ENCODE measurements around the gene COL11A1. TPM values are rescaled to one million over a fixed set of nuclear protein-coding genes. Genes with fewer than 3 reads are reported as not detected.

Gene COL11A1
- total RNA-seq, 1 donor from 2014 or later, result 0.38 TPM

GRCh38 chr1:103025858-103026409, 82.4 kb downstream of the COL11A1 start:
- Histone ChIP-seq H3K4me3 (ENCODE audit: low read depth, low read length) (no peak overlapping the region), H3K27me3 (ENCODE audit: control insufficient read depth, insufficient read depth, low read length) (no peaks in the 10 kb centered on the region), H3K36me3 (ENCODE audit: control insufficient read depth, insufficient read depth, low read length) (no peaks in the 10 kb centered on the region)
- DNase-seq (ENCODE audit: low read depth), result no peak
- no peak for TF ChIP-seq CTCF (IDR thresholded peaks at IDR 0.05; ENCODE audit: insufficient read depth, low read length, poor library complexity, severe bottlenecking)

- TF ChIP-seq CTCF (IDR thresholded peaks at IDR 0.05; ENCODE audit: insufficient read depth, low read length, poor library complexity, severe bottlenecking), result no peak
- DNase-seq (ENCODE audit: low read depth), result no peak
- Histone ChIP-seq H3K4me3 (ENCODE audit: low read depth, low read length) (no peak overlapping the region), H3K36me3 (ENCODE audit: control insufficient read depth, insufficient read depth, low read length) (no peaks in the 10 kb centered on the region), H3K27me3 (ENCODE audit: control insufficient read depth, insufficient read depth, low read length) (no peaks in the 10 kb centered on the region)
These were observed 84.3 kb downstream of the COL11A1 start for GRCh38 chr1:103024051-103024450.

GRCh38 chr1:103002005-103002404, 106.3 kb downstream of the COL11A1 start:
- TF ChIP-seq CTCF (IDR thresholded peaks at IDR 0.05; ENCODE audit: insufficient read depth, low read length, poor library complexity, severe bottlenecking), result no peak
- H3K27me3 ChIP-seq (ENCODE audit: control insufficient read depth, insufficient read depth, low read length), result no peaks in the 10 kb centered on the region
- no peak overlapping the region for H3K4me3 ChIP-seq (ENCODE audit: low read depth, low read length)
- H3K36me3 ChIP-seq (ENCODE audit: control insufficient read depth, insufficient read depth, low read length), result no peaks in the 10 kb centered on the region
- DNase-seq (ENCODE audit: low read depth), result no peak

GRCh38 chr1:102978874-102979273, 129.4 kb downstream of the COL11A1 start:
- TF ChIP-seq CTCF (IDR thresholded peaks at IDR 0.05; ENCODE audit: insufficient read depth, low read length, poor library complexity, severe bottlenecking), result no peak
- H3K4me3 ChIP-seq (ENCODE audit: low read depth, low read length), result no peak overlapping the region
- H3K36me3 ChIP-seq (ENCODE audit: control insufficient read depth, insufficient read depth, low read length), result no peaks in the 10 kb centered on the region
- no peak for DNase-seq (ENCODE audit: low read depth)
- no peaks in the 10 kb centered on the region for H3K27me3 ChIP-seq (ENCODE audit: control insufficient read depth, insufficient read depth, low read length)

GRCh38 chr1:102977292-102977691, 131.0 kb downstream of the COL11A1 start:
- no peak for TF ChIP-seq CTCF (IDR thresholded peaks at IDR 0.05; ENCODE audit: insufficient read depth, low read length, poor library complexity, severe bottlenecking)
- H3K36me3 ChIP-seq (ENCODE audit: control insufficient read depth, insufficient read depth, low read length), result no peaks in the 10 kb centered on the region
- no peak for DNase-seq (ENCODE audit: low read depth)
- no peak overlapping the region for H3K4me3 ChIP-seq (ENCODE audit: low read depth, low read length)
- H3K27me3 ChIP-seq (ENCODE audit: control insufficient read depth, insufficient read depth, low read length), result no peaks in the 10 kb centered on the region

GRCh38 chr1:102970496-102971078, 137.7 kb downstream of the COL11A1 start:
- Histone ChIP-seq H3K36me3 (ENCODE audit: control insufficient read depth, insufficient read depth, low read length) (no peaks in the 10 kb centered on the region), H3K4me3 (ENCODE audit: low read depth, low read length) (no peak overlapping the region), H3K27me3 (ENCODE audit: control insufficient read depth, insufficient read depth, low read length) (no peaks in the 10 kb centered on the region)
- peak; percentile 29 for DNase-seq (ENCODE audit: low read depth)
- TF ChIP-seq CTCF (IDR thresholded peaks at IDR 0.05; ENCODE audit: insufficient read depth, low read length, poor library complexity, severe bottlenecking), result peak; percentile 66

Data from kidney epithelial cell (primary cell).